GM18520 (cell line): ENCODE data around the gene CYP2C9.

Source experiments
- ATAC-seq: cut with Tn5 transposase; IDR thresholded peaks from one replicate; pipeline ENCODE4 v1.9.1; 2021; ENCODE audit not compliant: unreplicated experiment

The CYP2C9 gene

GRCh38 chr10:95035332-95036295 is 97.2 kb downstream of the CYP2C9 start:
- no peak for ATAC-seq

- ATAC-seq, result no peak
Measured at GRCh38 chr10:95039281-95039680, 100.8 kb downstream of the CYP2C9 start.
